PC-3 (cell line): ENCODE data around the gene DNAJB6. TPM values are rescaled to one million over a fixed set of nuclear protein-coding genes. Genes with fewer than 3 reads are reported as not detected.

Experiments
- ATAC-seq: fragments of 200-7000 bp; cut with Tn5 transposase; 2 replicates; pipeline ENCODE4 v1.9.1; 2020; ENCODE audit warnings: mild to moderate bottlenecking, moderate library complexity
- BruUV-seq: library from RNA; stranded (reverse); fragments of 400-500 nt; replicated peaks from 2 replicates; lab custom pipeline; 2021; lab: Mats Ljungman, UMichigan
- CTCF ChIA-PET: fragments of 300-600 bp; sonication (Branson Sonifier 250); formaldehyde crosslinking; loops from one replicate; lab custom pipeline; 2022; ENCODE audit warnings: antibody characterized with exemption; lab: Charles Lee
- POLR2A ChIA-PET: fragments of 300-600 bp; sonication (Branson Sonifier 250); formaldehyde crosslinking; loops from one replicate; lab custom pipeline; 2022; ENCODE audit warnings: antibody characterized with exemption; ENCODE audit not compliant: unreplicated experiment; lab: Charles Lee
- DNase-seq: peaks from one replicate; pipeline ENCODE4 v3.0.0-alpha.2; 2015
- H2AFZ ChIP-seq: fragments of 300-600 bp; sonication (generic); 2 replicates; pipeline ENCODE4 v1.6.0; 2016; ENCODE audit warnings: antibody characterized with exemption, low read length
- H3F3A ChIP-seq: fragments of 300-600 bp; sonication (generic); one replicate; pipeline ENCODE4 v1.6.0; 2017; ENCODE audit warnings: antibody characterized with exemption, low read length, control low read depth, mild to moderate bottlenecking; ENCODE audit not compliant: unreplicated experiment
- H3K27ac ChIP-seq: fragments of 300-600 bp; sonication (generic); 2 replicates; pipeline ENCODE4 v1.5.1; 2016; ENCODE audit warnings: mild to moderate bottlenecking, low read length
- H3K27me3 ChIP-seq: fragments of 300-600 bp; sonication (generic); 2 replicates; pipeline ENCODE4 v1.6.1; 2016; ENCODE audit warnings: low read length, mixed read lengths
- H3K36me3 ChIP-seq: fragments of 300-600 bp; sonication (generic); 2 replicates; pipeline ENCODE4 v1.6.1; 2016; ENCODE audit warnings: low read depth, mixed run types, low read length, mixed read lengths
- H3K4me1 ChIP-seq: fragments of 300-600 bp; sonication (generic); 2 replicates; pipeline ENCODE4 v1.5.1; 2016; ENCODE audit warnings: low read length; ENCODE audit not compliant: insufficient read depth
- H3K4me2 ChIP-seq: fragments of 300-600 bp; sonication (generic); 2 replicates; pipeline ENCODE4 v1.6.0; 2016; ENCODE audit warnings: low read length
- H3K4me3 ChIP-seq: fragments of 300-600 bp; sonication (generic); 2 replicates; pipeline ENCODE4 v1.5.1; 2016; ENCODE audit warnings: mild to moderate bottlenecking, low read length, mixed read lengths
- H3K79me2 ChIP-seq: fragments of 300-600 bp; sonication (generic); 2 replicates; pipeline ENCODE4 v1.6.1; 2017; ENCODE audit warnings: low read length, mixed read lengths
- H3K9ac ChIP-seq: fragments of 300-600 bp; sonication (generic); 2 replicates; pipeline ENCODE4 v1.6.0; 2016; ENCODE audit warnings: mild to moderate bottlenecking, low read length
- H3K9me2 ChIP-seq: fragments of 300-600 bp; sonication (generic); replicated peaks from 2 replicates; pipeline ENCODE4 v1.6.1; 2016; ENCODE audit warnings: mixed run types, low read length, mixed read lengths
- H3K9me3 ChIP-seq: fragments of 300-600 bp; sonication (generic); 2 replicates; pipeline ENCODE4 v1.6.1; 2016; ENCODE audit warnings: low read length, mixed read lengths
- H4K20me1 ChIP-seq: fragments of 300-600 bp; sonication (generic); 2 replicates; pipeline ENCODE4 v1.6.1; 2016; ENCODE audit warnings: low read length, mixed read lengths
- CTCF ChIP-seq: fragments of 300-600 bp; sonication (generic); conservative IDR thresholded peaks from 2 replicates; pipeline ENCODE4 v1.5.1; 2017; ENCODE audit warnings: antibody characterized with exemption, low read depth, mild to moderate bottlenecking, low read length
- EZH2 ChIP-seq: fragments of 300-600 bp; sonication (generic); IDR thresholded peaks from one replicate; pipeline ENCODE4 v1.6.1; 2017; ENCODE audit warnings: antibody characterized with exemption, mild to moderate bottlenecking, low read length; ENCODE audit not compliant: unreplicated experiment
- EZH2phosphoT487 ChIP-seq: fragments of 300-600 bp; sonication (generic); IDR thresholded peaks from 2 replicates; pipeline ENCODE4 v1.6.1; 2018; ENCODE audit warnings: mild to moderate bottlenecking, antibody characterized with exemption, low read length, borderline replicate concordance
- intact Hi-C: fragments of 100-400 bp; cut with micrococcal nuclease; formaldehyde crosslinking; loops from 2 replicates; pipeline ENCODE4 v1.9.0; 2023
- total RNA-seq: library from RNA; depleted of rRNA; stranded (reverse); fragments of >200 nt; gene quantifications from 2 replicates; pipeline ENCODE4 v1.2.3, GENCODE V29; 2014; rRNA removed

Gene DNAJB6
- total RNA-seq, 1 experiment from 2014 or later, result 151 TPM

GRCh38 chr7:157466867-157467261, 130.1 kb downstream of the DNAJB6 start:
- Histone ChIP-seq H3K9ac (no peak overlapping the region), H3K27ac (no peak overlapping the region), H3K4me1 (peaks cover 18% of the 10 kb centered on the region), H3K4me3 (no peak overlapping the region), H3K36me3 (no peaks in the 10 kb centered on the region), H3K27me3 (no peaks in the 10 kb centered on the region), H3K9me3 (no peaks in the 10 kb centered on the region), H3F3A (no peaks in the 10 kb centered on the region), H4K20me1 (no peaks in the 10 kb centered on the region), H3K9me2 (no peaks in the 10 kb centered on the region), H2AFZ (no peak overlapping the region), H3K4me2 (no peak overlapping the region), H3K79me2 (no peaks in the 10 kb centered on the region)
- ATAC-seq (no peak), DNase-seq (no peak)
- CTCF ChIA-PET, result no interaction called here
- POLR2A ChIA-PET, result no interaction called here
- intact Hi-C loops, result no loop called here
- TF ChIP-seq EZH2 (no peak), EZH2phosphoT487 (no peak), CTCF (no peak; the same call in 1 of the 2 replicates)
- no TSS peak for BruUV-seq

Other genes with a start within 250 kb of the DNAJB6 start
- 83.1 and 86.6 TPM in 2 replicates for gene UBE3C, start 198.1 kb upstream of the DNAJB6 start, total RNA-seq